Smooth muscle cell (in vitro differentiated cells): Measurements from ENCODE around the gene CAP2. TPM values are rescaled to one million over a fixed set of nuclear protein-coding genes. Genes with fewer than 3 reads are reported as not detected.

Experiments
- DNase-seq: peaks from one replicate; lab custom pipeline; 2025; ENCODE audit not compliant: unreplicated experiment; lab: John Stamatoyannopoulos, UW
- H2AFZ ChIP-seq: fragments of 200-600 bp; sonication (generic); 2 replicates; pipeline ENCODE4 v1.6.0; 2016; ENCODE audit warnings: antibody characterized with exemption, low read depth, mild to moderate bottlenecking
- H3F3A ChIP-seq: fragments of 200-600 bp; sonication (generic); 2 replicates; pipeline ENCODE4 v1.6.0; 2017; ENCODE audit warnings: antibody characterized with exemption, low read depth
- H3K27ac ChIP-seq: fragments of 200-600 bp; sonication (generic); 2 replicates; pipeline ENCODE4 v1.5.1; 2016; ENCODE audit warnings: low read depth, mild to moderate bottlenecking
- H3K27me3 ChIP-seq: fragments of 200-600 bp; sonication (generic); 2 replicates; pipeline ENCODE4 v1.6.1; 2016; ENCODE audit warnings: low read depth, mild to moderate bottlenecking
- H3K36me3 ChIP-seq: fragments of 200-600 bp; sonication (generic); 2 replicates; pipeline ENCODE4 v1.5.1; 2016; ENCODE audit warnings: low read depth
- H3K4me1 ChIP-seq: fragments of 200-600 bp; sonication (generic); 2 replicates; pipeline ENCODE4 v1.5.1; 2016; ENCODE audit warnings: low read depth
- H3K4me2 ChIP-seq: fragments of 200-600 bp; sonication (generic); 2 replicates; pipeline ENCODE4 v1.6.0; 2016; ENCODE audit warnings: mild to moderate bottlenecking
- H3K4me3 ChIP-seq: fragments of 200-600 bp; sonication (generic); 2 replicates; pipeline ENCODE4 v1.5.1; 2016; ENCODE audit warnings: mild to moderate bottlenecking
- H3K79me2 ChIP-seq: fragments of 200-600 bp; sonication (generic); 2 replicates; pipeline ENCODE4 v1.6.0; 2016; ENCODE audit warnings: low read depth, mild to moderate bottlenecking
- H3K9ac ChIP-seq: fragments of 200-600 bp; sonication (generic); 2 replicates; pipeline ENCODE4 v1.6.0; 2016; ENCODE audit warnings: low read depth
- H3K9me3 ChIP-seq: fragments of 200-600 bp; sonication (generic); replicated peaks from 2 replicates; pipeline ENCODE4 v1.5.1; 2016; ENCODE audit warnings: low read depth
- H4K20me1 ChIP-seq: fragments of 200-600 bp; sonication (generic); 2 replicates; pipeline ENCODE4 v1.6.0; 2016; ENCODE audit warnings: low read depth
- whole genome bisulfite sequencing: methylation state at CpG from one replicate; pipeline ENCODE4 v1.1.7; 2016; ENCODE audit warnings: low lambda C conversion rate; 5-methylcytosine and 5-hydroxymethylcytosine counted together
- polyA plus RNA-seq: library from polyadenylated mRNA; unstranded; fragments of >200 nt; fragmentation: Nextera tagmentation; extraction: Ambion mirVana; gene quantifications from 2 replicates; pipeline ENCODE4 v1.2.1, GENCODE V29; 2016
- total RNA-seq: library from RNA; depleted of rRNA; stranded (reverse); fragments of >200 nt; gene quantifications from 2 replicates; pipeline ENCODE4 v1.2.3, GENCODE V29; 2014
- TF ChIP-seq, protein P1 (sequence below): fragments of 200-600 bp; sonication (generic); IDR thresholded peaks from 2 replicates; pipeline ENCODE4 v1.5.1; 2017; ENCODE audit warnings: borderline replicate concordance, mild to moderate bottlenecking, antibody characterized with exemption; ENCODE audit not compliant: insufficient read depth, poor library complexity, severe bottlenecking

CAP2 gene
- total and polyA plus RNA-seq, 2 experiments from 2014 or later: 19.0 to 27.7 TPM

DNA sequence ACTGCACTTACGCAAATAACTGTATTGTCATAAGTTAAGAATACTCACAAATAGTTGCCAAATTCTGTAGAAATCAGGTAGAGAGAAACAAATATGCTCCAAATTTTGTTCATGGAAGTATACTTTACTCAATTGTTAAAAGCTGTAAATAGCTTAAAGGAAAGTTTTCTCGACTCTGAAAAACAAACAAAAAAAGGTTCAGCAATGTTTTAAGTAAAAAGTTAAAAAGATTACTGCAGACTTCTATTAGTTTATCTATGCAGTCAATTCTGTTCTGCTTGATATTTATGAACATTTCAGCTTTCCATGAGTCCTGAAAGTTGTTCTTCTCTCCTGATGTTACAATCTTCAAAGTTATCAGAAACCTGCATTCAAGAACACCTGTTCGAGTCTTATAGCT is 169.2 kb downstream of the CAP2 start:
- H3F3A ChIP-seq: no peaks in the 10 kb centered on the region
- H3K4me1 ChIP-seq: no peaks in the 10 kb centered on the region
- no peak overlapping the region for H3K4me2 ChIP-seq
- no peak overlapping the region for H3K27ac ChIP-seq
- no peaks in the 10 kb centered on the region for H3K79me2 ChIP-seq
- peaks cover 8% of the 10 kb centered on the region for H3K9me3 ChIP-seq
- WGBS: 90% methylated on average over 3 of the region's 3 CpGs
- H4K20me1 ChIP-seq: no peaks in the 10 kb centered on the region
- TF ChIP-seq, protein P1, sequence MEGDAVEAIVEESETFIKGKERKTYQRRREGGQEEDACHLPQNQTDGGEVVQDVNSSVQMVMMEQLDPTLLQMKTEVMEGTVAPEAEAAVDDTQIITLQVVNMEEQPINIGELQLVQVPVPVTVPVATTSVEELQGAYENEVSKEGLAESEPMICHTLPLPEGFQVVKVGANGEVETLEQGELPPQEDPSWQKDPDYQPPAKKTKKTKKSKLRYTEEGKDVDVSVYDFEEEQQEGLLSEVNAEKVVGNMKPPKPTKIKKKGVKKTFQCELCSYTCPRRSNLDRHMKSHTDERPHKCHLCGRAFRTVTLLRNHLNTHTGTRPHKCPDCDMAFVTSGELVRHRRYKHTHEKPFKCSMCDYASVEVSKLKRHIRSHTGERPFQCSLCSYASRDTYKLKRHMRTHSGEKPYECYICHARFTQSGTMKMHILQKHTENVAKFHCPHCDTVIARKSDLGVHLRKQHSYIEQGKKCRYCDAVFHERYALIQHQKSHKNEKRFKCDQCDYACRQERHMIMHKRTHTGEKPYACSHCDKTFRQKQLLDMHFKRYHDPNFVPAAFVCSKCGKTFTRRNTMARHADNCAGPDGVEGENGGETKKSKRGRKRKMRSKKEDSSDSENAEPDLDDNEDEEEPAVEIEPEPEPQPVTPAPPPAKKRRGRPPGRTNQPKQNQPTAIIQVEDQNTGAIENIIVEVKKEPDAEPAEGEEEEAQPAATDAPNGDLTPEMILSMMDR: no peak
- no peaks in the 10 kb centered on the region for H3K36me3 ChIP-seq
- no peak overlapping the region for H3K9ac ChIP-seq
- H3K27me3 ChIP-seq: no peaks in the 10 kb centered on the region
- H3K4me3 ChIP-seq: no peak overlapping the region
- DNase-seq: no peak
- no peak overlapping the region for H2AFZ ChIP-seq

DNA sequence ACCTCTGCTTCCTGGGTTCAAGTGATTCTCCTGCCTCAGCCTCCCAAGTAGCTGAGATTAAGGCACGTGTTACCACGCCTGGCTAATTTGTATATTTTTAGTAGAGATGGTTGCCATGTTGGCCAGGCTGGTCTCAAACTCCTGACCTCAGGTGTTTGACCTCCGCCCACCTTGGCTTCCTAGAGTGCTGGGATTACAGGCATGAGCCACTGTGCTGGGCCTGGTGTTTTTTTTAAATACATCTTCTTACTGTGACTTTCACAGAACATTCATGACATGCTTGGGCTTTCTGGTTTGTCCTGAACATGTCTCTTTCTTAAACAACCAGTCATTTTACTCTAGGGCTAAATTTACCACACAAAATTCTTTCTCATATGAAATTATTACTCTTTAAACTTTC is 172.0 kb downstream of the CAP2 start:
- no peak overlapping the region for H3K9ac ChIP-seq
- no peaks in the 10 kb centered on the region for H3K36me3 ChIP-seq
- no peak overlapping the region for H3K4me3 ChIP-seq
- no peak overlapping the region for H3K27ac ChIP-seq
- no peak for DNase-seq
- no peaks in the 10 kb centered on the region for H3K4me1 ChIP-seq
- TF ChIP-seq, protein P1: no peak
- WGBS: 85% methylated on average over 3 of the region's 3 CpGs
- no peaks in the 10 kb centered on the region for H3K79me2 ChIP-seq
- no peaks in the 10 kb centered on the region for H4K20me1 ChIP-seq
- no peaks in the 10 kb centered on the region for H3K27me3 ChIP-seq
- H2AFZ ChIP-seq: no peak overlapping the region
- H3F3A ChIP-seq: no peaks in the 10 kb centered on the region
- no peak overlapping the region for H3K4me2 ChIP-seq
- H3K9me3 ChIP-seq: peaks cover 8% of the 10 kb centered on the region

DNA sequence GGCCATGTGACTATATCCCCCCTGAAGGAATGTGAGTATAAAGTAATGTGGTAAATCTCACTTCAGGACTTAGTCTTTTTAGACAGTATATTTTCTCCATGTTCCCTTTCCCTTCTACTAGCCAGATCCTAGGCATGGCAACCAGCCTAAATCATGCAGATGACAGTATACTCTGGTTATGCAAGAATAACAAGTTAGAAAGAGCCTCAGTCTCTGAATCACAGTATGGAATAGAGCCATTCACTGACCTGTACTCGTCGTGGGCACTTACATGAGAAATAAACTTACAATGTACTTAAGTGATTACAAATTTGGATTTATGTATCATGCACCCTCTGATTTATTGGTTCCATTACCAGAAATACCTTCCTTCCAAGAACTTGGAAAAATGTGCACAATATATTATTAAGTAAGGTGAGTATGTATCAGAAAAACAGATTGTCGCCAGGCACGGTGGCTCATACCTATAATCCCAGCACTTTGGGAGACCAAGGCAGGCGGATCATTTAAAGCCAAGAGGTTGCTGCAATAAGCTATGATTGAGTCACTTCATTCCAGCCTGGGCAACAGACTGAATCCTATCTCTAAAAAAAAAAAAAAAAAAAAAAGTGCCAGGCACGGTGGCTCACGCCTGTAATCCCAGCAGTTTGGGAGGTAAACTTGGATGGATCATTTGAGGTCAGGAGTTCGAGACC is 181.6 kb downstream of the CAP2 start:
- no peak overlapping the region for H3K27ac ChIP-seq
- 88% methylated on average over 8 of the region's 8 CpGs for WGBS
- no peaks in the 10 kb centered on the region for H3K27me3 ChIP-seq
- no peak overlapping the region for H3K4me3 ChIP-seq
- no peak overlapping the region for H3K9ac ChIP-seq
- no peaks in the 10 kb centered on the region for H3K79me2 ChIP-seq
- no peak for DNase-seq
- no peaks in the 10 kb centered on the region for H4K20me1 ChIP-seq
- H2AFZ ChIP-seq: no peak overlapping the region
- no peaks in the 10 kb centered on the region for H3K4me1 ChIP-seq
- H3K4me2 ChIP-seq: no peak overlapping the region
- H3K9me3 ChIP-seq: no peaks in the 10 kb centered on the region
- no peaks in the 10 kb centered on the region for H3F3A ChIP-seq
- H3K36me3 ChIP-seq: no peaks in the 10 kb centered on the region
- TF ChIP-seq, protein P1: no peak

DNA sequence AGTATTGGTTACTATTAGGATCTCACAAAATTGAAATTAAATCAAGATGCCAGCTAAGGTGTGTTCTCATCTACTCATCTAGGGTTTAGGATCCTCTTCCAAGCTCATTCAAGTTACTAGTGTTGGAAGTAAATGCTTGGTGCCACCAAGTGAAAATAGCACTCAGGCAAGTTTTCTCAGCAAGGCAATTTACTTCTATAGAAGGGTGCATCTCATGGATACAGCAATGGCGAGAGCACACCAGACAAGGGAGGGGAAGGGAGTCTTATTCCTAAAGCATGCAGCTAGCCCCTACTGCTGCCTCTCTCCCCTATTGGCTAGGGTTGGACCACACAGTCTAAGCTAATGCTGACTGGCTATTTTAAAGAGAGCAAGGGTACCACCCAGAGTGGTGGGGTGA is 183.7 kb downstream of the CAP2 start:
- Histone ChIP-seq H3K4me1 (no peaks in the 10 kb centered on the region), H3K27ac (no peak overlapping the region), H2AFZ (no peak overlapping the region), H3K27me3 (no peaks in the 10 kb centered on the region), H3K79me2 (no peaks in the 10 kb centered on the region), H3F3A (no peaks in the 10 kb centered on the region), H4K20me1 (no peaks in the 10 kb centered on the region), H3K9me3 (no peaks in the 10 kb centered on the region), H3K9ac (no peak overlapping the region), H3K4me3 (no peak overlapping the region), H3K36me3 (no peaks in the 10 kb centered on the region), H3K4me2 (no peak overlapping the region)
- 95% methylated on average over 1 of the region's 1 CpG for WGBS
- no peak for DNase-seq
- TF ChIP-seq, protein P1: no peak
